Fibroblast of skin of left biceps (primary cell): Measurements from ENCODE around the gene ACAD11.

Source experiments
- DNase-seq, 2 experiments: peaks; one replicate each; pipeline ENCODE4 v3.0.0-alpha.2; 2013; ENCODE audit warnings: low read depth in 2 of 2

Gene ACAD11

DNA sequence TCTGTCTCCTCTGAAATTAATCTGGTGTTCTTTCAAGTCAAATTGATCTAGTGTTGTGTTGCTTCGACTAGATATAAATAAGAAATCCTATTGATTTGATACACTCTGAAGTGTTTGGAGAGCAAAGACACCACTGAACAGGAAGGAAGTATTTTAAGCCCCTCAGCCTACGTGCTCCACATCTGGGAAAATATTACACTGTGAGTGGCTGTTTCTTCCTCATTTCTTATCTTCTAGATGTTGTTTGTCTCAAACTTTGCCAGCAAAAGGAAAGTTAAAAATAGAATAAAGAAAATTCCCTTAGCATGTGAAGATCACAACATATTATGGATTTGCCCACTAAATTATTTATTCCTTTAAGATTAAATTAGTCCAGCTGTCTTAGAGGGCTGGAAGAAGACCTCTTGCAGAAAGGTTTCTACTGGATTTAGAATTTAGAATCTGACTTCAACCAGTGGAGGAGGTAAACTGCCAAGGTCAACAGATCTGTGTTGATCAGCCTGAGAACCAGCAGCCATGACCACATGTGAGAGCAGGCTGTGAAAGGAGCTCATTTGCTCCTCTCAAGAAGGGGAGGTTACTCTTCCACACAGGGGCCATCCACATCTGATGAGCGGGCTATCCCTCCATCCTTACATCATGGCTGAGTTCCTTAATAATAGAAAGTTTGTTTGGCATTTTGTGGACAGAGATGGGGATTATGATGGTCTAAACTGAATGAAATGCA lies 108.9 kb downstream of the ACAD11 start:
- DNase-seq, result no peak

DNA sequence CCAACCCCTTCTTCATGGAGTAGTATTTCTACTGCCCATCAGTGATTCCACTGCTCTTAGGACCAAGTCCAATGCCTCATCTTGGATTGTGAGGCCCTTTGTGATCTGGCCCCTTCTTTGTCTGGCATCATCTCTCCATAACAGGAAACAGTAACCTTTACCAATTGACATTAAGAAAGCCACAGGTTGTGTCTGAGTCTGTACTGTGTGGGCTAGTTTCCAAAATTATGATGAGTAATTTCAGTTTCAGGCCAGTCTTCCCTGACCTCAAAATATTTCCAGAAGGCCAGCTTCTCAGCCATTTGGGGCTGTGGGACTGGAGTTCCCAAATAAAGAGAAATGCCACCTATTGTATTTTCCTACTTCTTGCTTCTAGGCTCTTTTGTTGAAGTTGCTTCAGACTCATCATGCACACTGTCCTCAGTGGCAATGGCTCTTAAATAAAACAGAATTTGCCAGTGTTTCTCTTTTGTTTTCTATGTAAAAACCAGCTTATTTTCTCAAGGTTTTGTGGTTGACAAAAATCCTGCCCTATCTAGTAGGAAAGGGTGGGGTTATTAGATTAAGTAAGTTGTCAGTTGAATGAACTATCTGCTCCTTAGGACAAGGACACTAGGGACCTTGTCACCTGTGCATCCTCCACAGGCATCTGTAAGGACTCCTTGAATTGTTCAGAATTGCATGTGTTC lies 109.6 kb downstream of the ACAD11 start:
- DNase-seq, result no peak

DNA sequence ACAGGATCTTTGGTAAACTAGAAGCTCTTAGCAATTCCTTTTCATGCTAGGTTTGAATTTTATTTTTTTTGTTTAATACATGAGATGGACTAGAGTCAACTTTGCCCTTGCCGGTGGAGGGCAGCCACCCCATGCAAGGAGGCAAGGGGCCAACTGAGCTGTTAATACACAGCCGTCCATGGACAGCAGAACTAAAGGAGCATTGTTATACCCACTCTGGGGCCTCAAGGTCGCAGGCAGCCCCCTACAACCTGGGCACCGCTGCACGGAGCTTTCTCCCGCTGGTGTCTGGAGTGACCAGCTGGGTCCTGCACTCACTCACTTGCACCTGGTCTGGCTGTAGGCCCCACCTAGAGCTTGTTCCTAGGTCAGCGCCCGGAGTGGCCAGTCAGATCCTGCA lies 110.4 kb downstream of the ACAD11 start:
- DNase-seq, result no peak

DNA sequence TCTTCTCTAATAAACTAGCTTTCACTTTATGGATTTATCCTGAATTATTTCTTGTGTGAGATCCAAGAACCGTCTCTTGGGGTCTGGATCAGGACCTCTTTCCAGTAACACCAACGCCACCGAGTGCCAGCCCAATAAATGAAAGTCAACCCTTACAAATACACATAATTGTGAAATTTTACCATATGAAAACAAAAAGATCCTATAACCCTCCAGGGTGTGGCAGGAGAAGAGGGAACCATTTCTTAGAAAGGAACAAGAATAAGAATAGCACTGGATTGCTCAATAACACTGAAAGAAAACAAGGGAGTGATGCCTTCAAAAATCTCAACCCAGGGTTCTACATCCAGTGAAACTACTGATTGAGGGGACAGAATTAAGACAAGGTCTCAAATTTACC lies 114.1 kb downstream of the ACAD11 start:
- DNase-seq, result no peak

DNA sequence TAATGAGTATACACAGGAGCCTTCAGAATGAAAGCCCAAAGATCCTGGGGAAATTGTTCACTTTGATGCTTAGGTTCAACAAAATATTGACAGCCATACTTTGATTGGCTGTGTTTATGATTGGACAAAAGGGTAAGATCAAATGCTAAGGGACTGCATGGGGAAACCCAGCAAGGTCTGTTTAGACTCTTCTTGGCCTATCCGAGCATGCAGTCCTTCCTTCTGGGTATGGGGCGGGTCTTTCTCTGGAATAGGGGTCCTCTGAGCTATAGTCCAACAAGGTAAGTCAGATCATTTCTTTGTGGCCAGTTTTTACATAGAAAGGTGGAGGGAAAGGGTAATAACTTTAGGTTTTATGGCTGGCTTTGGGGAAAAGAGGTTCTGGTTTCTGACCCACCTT lies 115.5 kb downstream of the ACAD11 start:
- no peak for DNase-seq

DNA sequence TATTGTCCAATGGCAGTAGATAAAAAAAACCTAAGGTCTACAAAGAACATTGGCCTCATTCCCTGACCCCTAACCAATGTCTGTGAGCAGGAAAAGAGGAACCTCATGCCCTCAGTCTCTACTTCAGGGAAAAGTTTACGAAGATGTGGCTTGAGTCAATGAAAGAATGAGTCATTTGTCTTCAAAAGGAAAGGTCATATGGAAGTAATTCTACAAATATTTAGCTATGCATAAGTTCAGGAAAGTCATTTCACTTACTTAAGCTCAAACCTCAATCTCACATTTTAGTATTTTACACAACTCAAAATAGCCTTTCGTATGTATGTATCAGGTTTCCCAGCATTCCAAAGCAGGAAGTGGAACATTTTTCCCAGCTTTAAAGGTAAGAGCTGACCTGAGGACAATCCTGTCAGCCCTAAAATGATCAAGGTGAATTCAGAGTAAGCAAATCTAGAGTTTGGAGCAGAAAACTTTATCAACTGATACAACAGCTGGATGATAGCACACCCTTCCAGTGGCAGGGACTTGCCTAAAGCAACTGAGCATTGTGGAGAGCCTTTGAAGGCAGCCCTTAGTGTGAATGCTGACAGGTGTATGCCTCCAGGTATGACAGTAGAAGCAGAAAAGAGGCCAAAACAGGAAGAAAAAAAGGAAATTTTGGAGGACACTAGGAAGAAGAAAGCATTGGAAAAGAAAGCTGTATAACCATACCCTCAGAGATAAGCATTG lies 116.4 kb downstream of the ACAD11 start:
- DNase-seq, result peak; percentile 83 to 87

DNA sequence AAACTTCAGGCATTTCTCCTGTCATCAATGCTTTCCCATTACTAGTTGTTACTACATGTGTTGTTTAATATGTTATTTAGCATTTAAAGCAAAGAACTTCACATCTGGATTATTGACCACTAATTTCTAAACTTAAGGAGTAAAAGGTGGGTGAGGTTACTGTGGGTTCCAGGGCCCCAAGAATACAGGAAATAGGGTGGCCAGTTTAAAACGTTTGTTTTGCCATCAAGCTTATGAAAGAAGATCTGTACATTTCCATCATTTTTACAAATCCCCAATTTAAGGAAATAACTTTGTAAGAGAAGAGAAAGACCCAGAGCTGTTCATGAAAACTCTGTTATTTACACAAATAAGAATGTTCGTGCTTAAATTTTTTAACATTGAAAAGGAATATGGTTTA lies 117.0 kb downstream of the ACAD11 start:
- DNase-seq, result no peak

DNA sequence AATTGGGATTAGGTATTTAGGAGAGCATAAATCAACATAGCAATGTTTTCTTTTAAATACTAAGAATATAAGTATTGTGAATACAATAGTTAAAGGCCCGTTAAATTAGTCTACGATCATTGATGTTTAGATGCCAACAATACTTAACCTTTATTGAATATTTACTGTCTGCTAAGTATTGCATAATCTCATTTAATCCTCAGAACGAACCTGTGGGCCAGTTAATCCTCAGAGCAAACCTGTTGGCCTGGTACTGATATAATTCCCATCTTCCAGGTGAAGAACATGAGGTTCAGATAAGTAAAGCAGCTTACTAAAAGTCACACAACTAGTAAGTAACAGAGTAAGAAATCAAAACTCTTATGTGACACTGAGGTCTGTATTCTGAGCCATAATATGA lies 119.9 kb downstream of the ACAD11 start:
- DNase-seq, result no peak

DNA sequence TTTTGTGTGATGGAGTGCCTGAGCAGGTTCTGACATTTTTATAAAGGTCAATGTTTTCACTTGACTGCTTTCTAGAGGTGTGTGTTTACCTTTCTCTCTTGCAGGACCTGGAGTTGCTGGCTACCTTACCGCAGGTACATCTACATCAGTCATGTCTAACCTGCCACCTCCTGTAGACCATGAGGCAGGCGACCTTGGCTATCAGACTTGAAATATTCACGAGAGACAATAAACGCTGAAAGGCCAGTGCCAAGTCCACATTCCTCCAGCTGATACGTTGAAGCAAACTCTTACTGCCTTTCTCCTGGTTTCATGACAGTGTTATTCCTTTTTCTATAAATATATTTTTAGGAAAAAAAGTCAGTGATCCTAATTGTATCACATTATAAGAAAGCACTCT lies 121.5 kb downstream of the ACAD11 start:
- DNase-seq, result no peak

DNA sequence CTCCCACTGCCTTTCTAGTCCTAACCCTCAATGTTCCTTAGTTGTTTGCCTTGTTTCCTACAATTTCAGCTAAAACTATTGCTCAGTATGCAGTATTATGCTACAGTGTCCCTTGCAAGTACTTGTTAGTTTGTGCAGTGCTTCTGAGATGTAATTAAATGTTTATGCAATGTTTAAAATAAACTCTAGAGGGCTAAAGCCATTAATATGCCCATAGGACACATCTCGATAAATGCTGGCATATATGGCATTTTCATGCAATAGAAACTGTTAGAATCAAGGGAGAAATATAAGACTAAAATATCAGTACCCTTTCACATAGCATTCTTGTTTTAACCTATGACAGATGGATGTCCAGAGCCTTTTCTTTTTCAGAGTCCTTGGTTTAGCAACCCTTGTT lies 122.3 kb downstream of the ACAD11 start:
- no peak for DNase-seq

DNA sequence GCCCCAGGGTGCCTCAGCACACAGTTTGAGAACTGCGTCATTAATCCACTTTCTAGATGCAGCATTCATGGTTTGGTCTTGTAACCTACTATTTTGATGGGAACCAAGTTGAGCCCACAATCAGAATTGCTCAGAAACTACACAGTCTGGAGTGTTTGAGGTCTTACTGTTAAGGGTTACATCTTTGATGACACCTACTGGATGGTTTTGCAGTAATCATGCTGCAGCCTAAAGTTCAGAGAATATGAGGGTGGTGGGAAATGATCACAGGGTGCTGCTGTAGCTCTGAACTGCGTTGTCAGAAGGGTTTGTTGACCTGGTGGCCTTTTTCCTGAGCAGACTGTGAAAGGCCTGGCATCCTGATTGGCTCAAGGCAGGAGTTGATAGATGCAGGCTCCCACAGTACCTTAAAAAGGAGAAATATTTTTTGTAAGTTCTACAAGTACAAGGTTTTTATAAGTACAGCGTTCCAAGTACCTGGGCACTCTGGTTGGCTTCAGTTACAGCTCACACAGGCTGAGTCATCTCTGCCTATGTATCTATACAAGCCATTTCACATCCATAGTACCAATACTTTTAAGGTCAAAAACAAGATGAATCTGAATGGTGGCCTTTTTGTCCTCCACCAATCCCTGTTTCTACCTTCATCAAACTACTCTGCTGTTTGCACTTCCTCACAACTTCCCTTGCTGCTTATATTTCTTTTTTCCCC lies 123.0 kb downstream of the ACAD11 start:
- no peak for DNase-seq

DNA sequence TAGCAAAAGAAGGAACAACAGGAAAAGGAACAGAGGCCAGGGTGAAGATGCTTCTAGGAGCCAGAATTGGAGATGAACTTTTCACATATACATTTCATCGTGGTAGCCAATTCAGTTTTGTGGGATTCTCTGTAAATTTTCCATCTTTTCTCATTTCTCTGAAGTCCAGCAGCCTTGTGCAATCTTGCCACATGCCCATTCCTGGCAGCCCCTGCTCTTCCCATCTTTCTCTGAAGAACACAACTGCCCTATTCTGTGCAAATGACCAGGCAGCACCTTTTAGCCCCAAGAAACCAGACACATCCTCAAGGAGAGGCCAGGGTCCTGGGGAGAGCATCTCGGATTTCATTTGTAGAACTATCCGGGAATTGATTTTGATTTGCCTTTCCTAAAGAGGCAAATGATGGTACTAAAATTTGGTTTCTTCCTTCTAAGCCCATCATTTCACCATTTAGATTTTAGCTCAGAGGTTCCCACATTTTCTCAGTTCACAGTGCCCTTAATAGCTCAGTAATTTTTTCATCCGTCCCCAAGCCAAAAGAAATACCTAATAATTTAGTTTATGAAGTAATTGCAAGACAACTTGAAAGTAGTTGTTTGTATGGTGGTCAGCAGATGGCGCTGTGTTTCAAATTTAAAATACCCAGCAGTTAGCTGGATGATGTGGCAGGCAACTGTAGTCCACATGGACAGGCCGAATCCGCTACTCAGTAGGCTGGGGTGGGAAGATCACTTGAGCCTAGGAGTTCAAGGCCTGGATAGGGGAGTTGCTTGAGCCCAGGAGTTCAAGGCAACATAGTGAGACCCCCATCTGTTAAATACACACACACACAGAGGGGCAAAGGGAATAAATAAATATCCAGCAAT lies 123.8 kb downstream of the ACAD11 start:
- peak; percentile 58 to 67 for DNase-seq

DNA sequence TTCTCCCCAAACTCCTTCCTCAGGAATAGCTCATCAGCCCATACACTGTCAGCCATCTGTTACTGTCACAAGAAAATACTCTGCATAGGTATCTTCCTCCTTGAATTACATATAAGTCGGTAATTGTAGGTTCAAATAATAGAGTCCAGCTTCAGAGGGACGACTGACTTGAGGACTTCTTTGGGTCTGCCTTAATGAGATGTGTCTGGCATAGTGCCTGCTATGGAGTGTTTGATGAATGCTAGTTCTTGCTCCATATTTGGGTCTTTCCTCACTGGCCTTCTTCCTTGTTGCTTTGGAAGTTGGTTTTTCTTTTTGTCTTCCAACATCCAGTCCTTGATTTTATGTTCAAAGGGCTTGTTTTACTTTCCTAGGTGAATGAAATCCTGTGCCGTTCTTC lies 129.0 kb downstream of the ACAD11 start:
- DNase-seq, result no peak

DNA sequence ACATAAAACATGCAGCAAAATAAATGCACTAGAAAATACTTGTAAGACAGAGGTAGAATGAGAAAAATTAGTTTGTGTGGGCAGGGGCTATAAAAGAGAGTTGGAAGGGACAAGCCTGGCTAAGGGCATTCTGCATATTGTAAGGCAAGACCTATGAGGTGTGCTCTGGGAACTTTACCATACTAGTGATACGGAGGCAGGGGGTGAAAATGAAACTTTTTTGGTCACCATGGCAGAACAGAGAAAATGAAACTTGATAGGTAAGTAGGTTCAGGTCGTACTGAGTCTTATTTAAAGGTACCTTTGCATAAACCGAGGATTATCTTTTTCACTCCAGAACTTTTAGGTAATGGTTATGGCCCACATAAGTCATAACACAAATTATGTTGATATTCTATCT lies 137.3 kb downstream of the ACAD11 start:
- DNase-seq, result no peak

DNA sequence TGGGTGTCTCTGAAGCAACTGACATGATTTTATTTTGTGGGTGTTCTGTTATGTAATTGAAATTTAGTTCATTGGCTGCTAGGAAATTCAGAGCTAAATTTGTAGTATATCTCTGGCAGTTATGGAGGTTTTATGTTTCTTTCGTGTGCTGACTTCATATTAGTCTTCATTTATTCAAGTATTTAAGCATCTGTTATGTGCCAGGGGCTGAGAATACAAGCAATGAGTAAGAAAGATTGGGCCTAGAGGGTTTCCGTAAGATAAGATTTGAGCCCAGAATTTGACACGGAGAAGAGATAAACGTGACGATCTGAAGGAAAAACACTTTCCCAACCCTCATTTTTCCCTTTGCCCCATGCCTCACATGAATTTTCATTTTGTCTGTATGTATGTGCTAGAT lies 137.7 kb downstream of the ACAD11 start:
- no peak for DNase-seq

DNA sequence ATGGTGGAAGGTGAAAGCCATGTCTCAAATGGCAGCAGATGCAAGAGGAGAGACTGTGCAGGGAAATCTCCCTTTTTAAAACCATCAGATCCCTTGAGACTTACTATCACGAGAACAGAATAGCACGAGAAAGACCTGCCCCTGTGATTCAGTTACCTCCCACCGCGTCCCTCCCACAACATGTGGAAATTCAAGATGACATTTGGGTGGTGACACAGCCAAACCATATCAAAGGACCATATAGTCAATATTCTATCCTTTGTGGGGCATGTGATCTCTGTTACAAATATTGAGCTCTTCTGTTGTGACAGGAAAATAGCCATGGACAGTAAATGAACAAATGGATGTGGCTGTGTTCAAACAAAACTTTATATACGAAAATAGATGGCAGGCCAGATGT lies 139.7 kb downstream of the ACAD11 start:
- DNase-seq, result no peak

DNA sequence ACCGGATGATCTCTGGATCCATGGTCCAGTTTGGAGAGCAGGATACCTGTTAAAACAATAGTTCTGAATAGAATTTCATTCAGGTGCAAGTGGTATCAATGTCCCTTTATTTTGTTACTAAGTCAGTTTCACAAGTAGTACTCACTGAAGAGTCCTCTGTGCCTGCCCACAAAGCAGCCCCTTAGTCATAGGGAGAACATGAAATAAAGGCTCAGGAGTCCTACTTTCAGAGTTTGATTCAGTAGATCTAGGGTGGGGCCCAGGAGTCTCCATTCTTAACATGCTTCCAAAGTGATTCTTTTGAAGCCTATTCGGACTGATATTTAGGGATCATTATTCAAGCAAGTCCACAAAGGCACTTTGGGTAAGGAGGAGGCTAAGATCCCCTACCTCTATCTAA lies 142.3 kb downstream of the ACAD11 start:
- no peak for DNase-seq

DNA sequence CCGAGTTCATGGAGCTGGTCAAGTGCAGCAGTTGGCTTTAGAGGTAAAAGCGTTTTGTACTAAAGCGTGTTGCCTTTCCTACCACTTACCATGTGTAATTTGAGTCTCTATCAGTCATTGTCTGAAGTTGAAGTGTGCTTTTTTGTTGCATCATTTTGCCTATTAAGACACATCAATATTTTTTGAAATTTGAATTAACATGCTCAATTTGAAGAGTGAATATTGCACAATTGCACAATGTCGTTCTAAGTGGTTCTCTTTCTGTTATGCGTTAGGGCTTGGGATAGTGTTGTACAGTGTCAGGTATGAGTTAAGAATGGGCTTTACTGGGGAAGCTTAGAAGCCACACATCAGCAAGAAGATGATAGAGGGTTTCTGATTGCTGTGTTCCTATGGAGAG lies 146.6 kb downstream of the ACAD11 start:
- DNase-seq, result no peak

DNA sequence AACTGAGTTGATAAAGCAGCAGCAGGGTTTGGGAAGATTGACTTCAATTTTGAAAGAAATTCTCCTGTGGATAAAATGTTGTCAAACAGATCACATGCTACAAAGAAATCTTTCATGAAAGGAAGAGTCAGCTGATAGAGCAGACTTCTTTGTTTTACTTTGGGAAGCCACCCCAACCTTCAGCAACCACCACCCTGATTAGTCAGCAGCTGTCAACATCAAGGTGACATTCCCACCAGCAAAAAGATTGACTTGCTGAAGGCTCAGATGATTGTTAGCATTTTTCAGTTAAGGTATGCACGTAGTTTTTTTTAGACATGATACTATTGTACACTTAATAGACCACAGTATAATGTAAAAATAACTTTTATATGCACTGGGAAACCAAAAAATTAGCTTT lies 150.1 kb downstream of the ACAD11 start:
- DNase-seq, result no peak

DNA sequence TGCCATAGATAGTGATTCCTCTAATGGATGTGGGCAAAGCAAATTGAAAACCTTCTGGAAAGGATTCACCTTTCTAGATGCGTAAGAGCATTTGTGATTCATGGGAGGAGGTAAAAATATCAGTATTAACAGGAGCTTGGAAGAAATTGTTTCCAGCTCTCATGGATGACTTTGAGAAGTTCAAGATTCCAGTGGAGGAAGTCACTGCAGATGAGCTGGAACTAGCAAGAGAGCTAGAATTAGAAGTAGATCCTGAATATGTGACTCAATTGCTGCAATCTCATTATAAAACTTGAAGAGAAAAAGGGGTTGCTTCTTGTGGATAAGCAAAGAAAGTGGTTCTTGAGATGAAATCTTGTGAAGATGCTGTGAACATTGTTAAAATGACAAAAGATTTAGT lies 150.5 kb downstream of the ACAD11 start:
- no peak for DNase-seq
